NCI-H460 (cell line): ENCODE data around the gene CCND1. TPM values are rescaled to one million over a fixed set of nuclear protein-coding genes. Genes with fewer than 3 reads are reported as not detected.
"Not testable (repeated sequence)": the region's sequence is repeated elsewhere in the genome, so short reads cannot be mapped to it uniquely, and the experiment has no call there.

ENCODE experiments used
- DNase-seq: peaks from one replicate; pipeline ENCODE4 v3.0.0-alpha.2; 2016; ENCODE audit warnings: low read depth; ENCODE audit errors: extremely low read depth
- total RNA-seq: library from RNA; depleted of rRNA; stranded (reverse); fragments of >200 nt; shearing (Covaris generic); gene quantifications from 2 replicates; pipeline ENCODE4 v1.2.3, GENCODE V29; 2014

CCND1 gene
- total RNA-seq, 1 experiment from 2014 or later: 63.6 TPM

GRCh38 chr11:69617220-69617619 is 23.7 kb upstream of the CCND1 start:
- no peak for DNase-seq

- DNase-seq: no peak
Observed at GRCh38 chr11:69617682-69618081, 23.3 kb upstream of the CCND1 start.

- no peak for DNase-seq
Observed at GRCh38 chr11:69618237-69618636, 22.7 kb upstream of the CCND1 start.

- DNase-seq: no peak
Observed at GRCh38 chr11:69620683-69621290, 20.2 kb upstream of the CCND1 start.

GRCh38 chr11:69622097-69622681 is 18.8 kb upstream of the CCND1 start:
- DNase-seq: not testable (repeated sequence)

GRCh38 chr11:69624293-69624692 is 16.7 kb upstream of the CCND1 start:
- DNase-seq: no peak

- no peak for DNase-seq
Observed at GRCh38 chr11:69625476-69625875, 15.5 kb upstream of the CCND1 start.

GRCh38 chr11:69627551-69627950 is 13.4 kb upstream of the CCND1 start:
- DNase-seq: no peak

- DNase-seq: no peak
Observed at GRCh38 chr11:69630017-69630416, 10.9 kb upstream of the CCND1 start.

- no peak for DNase-seq
Observed at GRCh38 chr11:69630424-69630823, 10.5 kb upstream of the CCND1 start.

- no peak for DNase-seq
Observed at GRCh38 chr11:69632900-69633299, 8.1 kb upstream of the CCND1 start.

GRCh38 chr11:69634069-69634468 is 6.9 kb upstream of the CCND1 start:
- DNase-seq: no peak

- DNase-seq: no peak
Observed at GRCh38 chr11:69634590-69634989, 6.4 kb upstream of the CCND1 start.

GRCh38 chr11:69635195-69635594 is 5.8 kb upstream of the CCND1 start:
- DNase-seq: no peak

GRCh38 chr11:69635804-69636511 is 5.0 kb upstream of the CCND1 start:
- no peak for DNase-seq

GRCh38 chr11:69636512-69637197 is 4.3 kb upstream of the CCND1 start:
- DNase-seq: no peak

- DNase-seq: no peak
Observed at GRCh38 chr11:69637198-69637940, 3.6 kb upstream of the CCND1 start.

GRCh38 chr11:69637941-69638871 is 2.8 kb upstream of the CCND1 start:
- DNase-seq: no peak

- peak; percentile 91 for DNase-seq
Observed at GRCh38 chr11:69638941-69639681, 1.8 kb upstream of the CCND1 start.
